OCI-LY7 (cell line): ENCODE measurements around the gene LIPT2.

Experiments used
- CTCF ChIP-seq: fragments of 200-600 bp; sonication (generic); conservative IDR thresholded peaks from 2 replicates; pipeline ENCODE4 v1.5.1; 2014; ENCODE audit warnings: mild to moderate bottlenecking, antibody characterized with exemption, low read length, moderate library complexity, mixed read lengths
- EZH2phosphoT487 ChIP-seq: fragments of 200-600 bp; sonication (generic); IDR thresholded peaks from 2 replicates; pipeline ENCODE4 v1.6.1; 2018; ENCODE audit warnings: low read depth, borderline replicate concordance, mild to moderate bottlenecking, mixed run types, antibody characterized with exemption, low read length, moderate library complexity, mixed read lengths

DNA sequence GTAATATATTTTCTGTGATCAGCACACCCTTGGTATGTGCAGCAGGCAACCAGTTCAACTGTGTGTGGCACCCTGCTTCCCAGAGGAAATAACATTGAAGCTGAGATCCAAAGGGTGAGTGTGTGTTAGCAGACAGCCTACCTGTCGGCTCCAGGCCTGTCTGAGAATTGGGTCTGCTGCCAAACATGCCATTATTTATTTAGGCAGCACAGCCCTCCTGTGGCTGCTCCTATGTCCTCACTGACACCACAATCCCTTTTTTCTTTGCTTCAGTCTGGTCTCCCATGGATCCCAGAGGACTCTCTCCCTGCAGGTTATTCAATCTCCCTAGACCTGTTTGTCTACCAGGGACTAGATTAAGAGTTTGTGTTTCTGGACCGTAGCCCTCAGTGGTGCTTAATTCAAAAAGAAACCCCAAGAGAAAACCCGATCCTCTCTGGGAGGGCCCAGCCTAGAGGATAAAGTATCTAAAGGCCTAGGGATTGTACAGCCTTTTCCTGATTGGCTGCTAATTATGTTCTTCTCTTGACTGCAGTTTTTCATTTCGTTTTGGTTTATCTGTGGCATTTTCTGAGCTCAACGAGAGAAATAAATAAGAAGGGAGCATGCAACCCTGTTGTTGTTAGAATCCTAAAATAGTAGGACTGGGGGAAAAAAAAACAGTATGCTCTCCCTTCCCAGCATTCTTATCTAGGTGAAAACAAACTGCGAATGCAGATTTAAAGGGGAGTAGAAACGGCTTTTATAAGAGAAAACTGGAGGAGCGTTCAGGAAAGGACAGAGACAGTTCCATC, 50.3 kb downstream of the LIPT2 start:
- TF ChIP-seq CTCF (no peak), EZH2phosphoT487 (no peak)
